A549 (cell line): Measurements from ENCODE around the gene BACH1. TPM values are rescaled to one million over a fixed set of nuclear protein-coding genes. Genes with fewer than 3 reads are reported as not detected.

Experiments used
- ATAC-seq, 2 experiments: fragments of 200-7000 bp in 1 of 2; fragments of >200 bp in 1 of 2; cut with Nextera tagmentation in 1 of 2; cut with Tn5 transposase in 1 of 2; 3 replicates each; pipeline versions ENCODE4 v1.8.0 to v1.9.1; 2018 to 2020; ENCODE audit warnings: mild to moderate bottlenecking in 1 of 2, moderate library complexity in 1 of 2
- CTCF ChIA-PET: fragments of 300-600 bp; sonication (Branson Sonifier 250); formaldehyde crosslinking; extraction: SDS; loops from one replicate; lab custom pipeline; 2021; ENCODE audit warnings: antibody characterized with exemption, inconsistent platforms; lab: Yijun Ruan, JAX
- POLR2A ChIA-PET: fragments of 350-600 bp; formaldehyde crosslinking; extraction: SDS; loops from one replicate; lab custom pipeline; 2021; ENCODE audit warnings: antibody characterized with exemption, inconsistent platforms; lab: Yijun Ruan, JAX
- DNase-seq, 2 experiments: peaks; one replicate each; pipeline versions ENCODE4 v3.0.0 to v3.0.0-alpha.2; 2011 to 2016; ENCODE audit warnings: low read depth in 1 of 2, low spot score in 1 of 2
- FAIRE-seq: peaks from 2 replicates; lab custom pipeline; 2011; peaks lifted over from hg19 to GRCh38; lab: Jason Lieb, UNC
- H3K27ac ChIP-seq, 2 experiments: fragments of >200 bp; sonication (Bioruptor Twin); formaldehyde crosslinking; 3 replicates each; pipeline ENCODE4 v1.5.1; 2016 to 2017
- H3K4me1 ChIP-seq: fragments of >200 bp; sonication (Bioruptor Twin); formaldehyde crosslinking; 3 replicates; pipeline ENCODE4 v1.6.1; 2016
- H3K4me2 ChIP-seq: fragments of >200 bp; sonication (Bioruptor Twin); formaldehyde crosslinking; 3 replicates; pipeline ENCODE4 v1.6.1; 2016
- H3K4me3 ChIP-seq: fragments of >200 bp; sonication (Bioruptor Twin); formaldehyde crosslinking; 3 replicates; pipeline ENCODE4 v1.5.1; 2016
- H3K9me3 ChIP-seq: fragments of >200 bp; sonication (Bioruptor Twin); formaldehyde crosslinking; 3 replicates; pipeline ENCODE4 v1.6.1; 2016
- ATOH8 ChIP-seq: fragments of 250-450 bp; sonication (Bioruptor Pico); IDR thresholded peaks from 2 replicates; pipeline ENCODE4 v1.5.0; 2020; ENCODE audit warnings: low read depth, mild to moderate bottlenecking, moderate library complexity
- BCL3 ChIP-seq: fragments of >200 bp; sonication (Bioruptor Twin); formaldehyde crosslinking; IDR thresholded peaks from 3 replicates; pipeline ENCODE4 v1.6.1; 2016
- CBX2 ChIP-seq: fragments of 200-600 bp; sonication (generic); IDR thresholded peaks from 2 replicates; pipeline ENCODE4 v1.6.1; 2016; ENCODE audit warnings: low read depth, mild to moderate bottlenecking, borderline replicate concordance
- CHD4 ChIP-seq: fragments of 200-600 bp; sonication (generic); IDR thresholded peaks from 2 replicates; pipeline ENCODE4 v1.6.1; 2016; ENCODE audit warnings: antibody characterized with exemption, mild to moderate bottlenecking, borderline replicate concordance
- CTCF ChIP-seq: fragments of >200 bp; sonication (Bioruptor Twin); formaldehyde crosslinking; IDR thresholded peaks from 3 replicates; pipeline ENCODE4 v1.5.1; 2016
- E2F6 ChIP-seq: IDR thresholded peaks from 2 replicates; pipeline ENCODE4 v1.6.1; 2012; ENCODE audit warnings: low read depth, borderline replicate concordance
- EHF ChIP-seq: fragments of 250-450 bp; sonication (Bioruptor Pico); IDR thresholded peaks from 2 replicates; pipeline ENCODE4 v1.5.0; 2020; ENCODE audit warnings: mild to moderate bottlenecking
- ESRRA ChIP-seq: fragments of 150-350 bp; IDR thresholded peaks from 2 replicates; pipeline ENCODE4 v1.6.1; 2014; ENCODE audit warnings: mild to moderate bottlenecking, low read length, borderline replicate concordance
- FOSL2 ChIP-seq, 2 experiments: fragments of 450-650 bp in 1 of 2; fragments of >200 bp in 1 of 2; sonication (Bioruptor Twin) in 1 of 2; formaldehyde crosslinking; IDR thresholded peaks; 2 replicates each; pipeline versions ENCODE4 v1.5.0 to v1.6.1; 2016 to 2020; ENCODE audit warnings: mild to moderate bottlenecking in 1 of 2, moderate library complexity in 1 of 2
- GATA3 ChIP-seq: IDR thresholded peaks from 2 replicates; pipeline ENCODE4 v1.6.1; 2012; ENCODE audit warnings: borderline replicate concordance
- HOXA7 ChIP-seq: fragments of 250-450 bp; sonication (Bioruptor Pico); IDR thresholded peaks from 2 replicates; pipeline ENCODE4 v1.5.0; 2020; ENCODE audit warnings: mild to moderate bottlenecking, moderate library complexity
- HOXB13 ChIP-seq: fragments of 250-450 bp; sonication (Bioruptor Pico); IDR thresholded peaks from 2 replicates; pipeline ENCODE4 v1.5.0; 2020; ENCODE audit warnings: low read depth, mild to moderate bottlenecking, moderate library complexity
- KDM1A ChIP-seq: fragments of 200-600 bp; sonication (generic); IDR thresholded peaks from 2 replicates; pipeline ENCODE4 v1.6.1; 2016; ENCODE audit warnings: low read depth, mild to moderate bottlenecking
- KDM5A ChIP-seq: fragments of 200-600 bp; sonication (generic); IDR thresholded peaks from 2 replicates; pipeline ENCODE4 v1.6.1; 2016; ENCODE audit warnings: antibody characterized with exemption, mild to moderate bottlenecking
- MAZ ChIP-seq: fragments of 150-350 bp; IDR thresholded peaks from 2 replicates; pipeline ENCODE4 v1.6.1; 2014; ENCODE audit warnings: antibody characterized with exemption, low read depth, low read length, borderline replicate concordance
- NPAS2 ChIP-seq: fragments of 250-450 bp; sonication (Bioruptor Pico); IDR thresholded peaks from 2 replicates; pipeline ENCODE4 v1.8.0; 2022; ENCODE audit warnings: mild to moderate bottlenecking, moderate library complexity, borderline replicate concordance
- POLR2A ChIP-seq: IDR thresholded peaks from 2 replicates; pipeline ENCODE4 v1.6.1; 2012; ENCODE audit warnings: mild to moderate bottlenecking, low read length
- POLR2AphosphoS2 ChIP-seq: conservative IDR thresholded peaks from 2 replicates; pipeline ENCODE4 v1.6.1; 2012; ENCODE audit warnings: low read length, improper control_type of control experiment, inconsistent platforms
- RARB ChIP-seq: fragments of 250-450 bp; sonication (Bioruptor Pico); IDR thresholded peaks from 2 replicates; pipeline ENCODE4 v1.8.0; 2021; ENCODE audit warnings: mild to moderate bottlenecking, moderate library complexity
- RCOR1 ChIP-seq: fragments of 150-350 bp; IDR thresholded peaks from 2 replicates; pipeline ENCODE4 v1.6.1; 2014; ENCODE audit warnings: antibody characterized with exemption, low read length, low read depth
- RNF2 ChIP-seq: fragments of 200-600 bp; sonication (generic); IDR thresholded peaks from 2 replicates; pipeline ENCODE4 v1.6.1; 2016; ENCODE audit warnings: low read depth, mild to moderate bottlenecking, antibody characterized with exemption, moderate library complexity, borderline replicate concordance
- TFCP2L1 ChIP-seq: fragments of 250-450 bp; sonication (Bioruptor Pico); IDR thresholded peaks from 2 replicates; pipeline ENCODE4 v1.5.0; 2021; ENCODE audit warnings: mild to moderate bottlenecking
- TP53 ChIP-seq: fragments of 250-450 bp; sonication (Bioruptor Pico); IDR thresholded peaks from 2 replicates; pipeline ENCODE4 v1.5.0; 2021; ENCODE audit warnings: mild to moderate bottlenecking, moderate library complexity
- ZFP36 ChIP-seq: fragments of 450-650 bp; IDR thresholded peaks from 2 replicates; pipeline ENCODE4 v1.6.1; 2014; ENCODE audit warnings: borderline replicate concordance; ENCODE audit not compliant: partially characterized antibody
- ZNF302 ChIP-seq: fragments of 250-450 bp; sonication (Bioruptor Pico); IDR thresholded peaks from 2 replicates; pipeline ENCODE4 v1.9.0; 2021; ENCODE audit warnings: inconsistent platforms, mild to moderate bottlenecking, moderate library complexity
- WGBS: methylation state at CpG from one replicate; pipeline ENCODE4 v1.1.6; 2017; ENCODE audit errors: missing lambda C conversion rate; 5-methylcytosine and 5-hydroxymethylcytosine counted together
- polyA plus RNA-seq, 4 experiments: library from polyadenylated mRNA; depleted of rRNA in 3 of 4; stranded (reverse); fragments of >200 nt; fragmentation: RNase III in 1 of 4; extraction: RNeasy Plus Mini Kit Qiagen cat#74134 plus additional on column Dnase treatment in 1 of 4; gene quantifications; 2 replicates in 3 of 4; 3 replicates in 1 of 4; pipeline ENCODE4 v1.2.3, GENCODE V29; 2011 to 2017

Gene BACH1
- polyA plus RNA-seq, 2 of the 4 experiments (the other 2 are of a cell fraction) = 5.0 to 21.4 TPM

- TF ChIP-seq ATOH8 (no peak), CBX2 (no peak), FOSL2 (IDR thresholded peaks at IDR 0.05) (no peak), FOSL2 (CRISPR knock-in tag; IDR thresholded peaks at IDR 0.05) (no peak), KDM1A (no peak)
Measured at GRCh38 chr21:29384683-29385359, 86.1 kb downstream of the BACH1 start (continued).

GRCh38 chr21:29385934-29386520 is 87.3 kb downstream of the BACH1 start:
- POLR2A ChIA-PET = no interaction called here
- 74% methylated on average over 6 of the region's 6 CpGs for WGBS
- H3K4me2 ChIP-seq = no peak overlapping the region
- DNase-seq (no peak), FAIRE-seq (no peak), ATAC-seq (no peak)
- CTCF ChIA-PET = interaction anchor here (1.1 kb wide), 1 partner anchor 10 kb away, joined by 4 read pairs; no protein-coding TSS in a partner anchor
- H3K27ac ChIP-seq = no peak overlapping the region
- H3K4me1 ChIP-seq = peaks cover 10% of the 10 kb centered on the region; the same call in 1 of the 3 replicates
- no peak overlapping the region for H3K4me3 ChIP-seq
- no peaks in the 10 kb centered on the region for H3K9me3 ChIP-seq
- TF ChIP-seq CTCF (no peak), RARB (CRISPR knock-in tag) (no peak), POLR2AphosphoS2 (no peak), RNF2 (no peak), NPAS2 (CRISPR knock-in tag) (no peak), RCOR1 (no peak), POLR2A (no peak), CHD4 (no peak), EHF (CRISPR knock-in tag) (no peak), GATA3 (no peak)

- CTCF ChIA-PET = no interaction called here
Measured at GRCh38 chr21:29386803-29387202, 88.1 kb downstream of the BACH1 start.

More at GRCh38 chr21:29386803-29387202, 88.1 kb downstream of the BACH1 start:
- POLR2A ChIA-PET = no interaction called here
- H3K4me1 ChIP-seq = peaks cover 6% of the 10 kb centered on the region; the same call in 1 of the 3 replicates
- H3K9me3 ChIP-seq = no peaks in the 10 kb centered on the region
- ATAC-seq (no peak), FAIRE-seq (no peak), DNase-seq (no peak)
- H3K4me3 ChIP-seq = no peak overlapping the region
- 57% methylated on average over 4 of the region's 4 CpGs for WGBS
- H3K27ac ChIP-seq = no peak overlapping the region
- no peak overlapping the region for H3K4me2 ChIP-seq
- TF ChIP-seq POLR2A (no peak), BCL3 (no peak), MAZ (no peak), POLR2AphosphoS2 (no peak), ZNF302 (CRISPR knock-in tag) (no peak), TFCP2L1 (CRISPR knock-in tag) (no peak), ZFP36 (no peak), E2F6 (no peak), TP53 (no peak), HOXA7 (no peak), KDM5A (no peak), ESRRA (no peak), HOXB13 (CRISPR knock-in tag) (no peak)
